HG03025 (cell line): Measurements from ENCODE around the gene GEMIN7.
"Not testable (repeated sequence)": the region's sequence is repeated elsewhere in the genome, so short reads cannot be mapped to it uniquely, and the experiment has no call there.

Experiments
- ATAC-seq: cut with Tn5 transposase; IDR thresholded peaks from one replicate; pipeline ENCODE4 v1.9.1; 2021; ENCODE audit warnings: mild to moderate bottlenecking, moderate library complexity; ENCODE audit not compliant: unreplicated experiment, low FRiP score

GEMIN7 gene

DNA sequence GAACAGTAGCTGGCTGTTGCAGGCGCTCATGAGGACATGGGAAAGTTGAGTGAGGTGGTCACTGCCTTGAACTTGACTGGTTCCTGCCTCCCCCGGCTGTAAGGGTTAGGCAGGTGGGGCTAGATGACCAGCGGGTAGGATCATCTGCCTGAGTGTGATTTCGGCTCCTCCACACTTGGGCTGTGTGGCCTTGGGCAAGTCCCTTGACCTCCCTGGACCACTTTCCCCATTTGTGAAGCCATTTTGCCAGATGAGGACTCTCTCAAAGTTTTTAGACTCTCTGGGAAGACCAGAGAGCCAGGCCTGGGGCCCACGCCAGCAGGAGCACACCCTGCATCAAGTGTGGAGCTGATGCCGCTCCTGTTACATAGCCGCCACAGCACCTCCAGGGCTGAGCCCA is 23.4 kb downstream of the GEMIN7 start:
- no peak for ATAC-seq

DNA sequence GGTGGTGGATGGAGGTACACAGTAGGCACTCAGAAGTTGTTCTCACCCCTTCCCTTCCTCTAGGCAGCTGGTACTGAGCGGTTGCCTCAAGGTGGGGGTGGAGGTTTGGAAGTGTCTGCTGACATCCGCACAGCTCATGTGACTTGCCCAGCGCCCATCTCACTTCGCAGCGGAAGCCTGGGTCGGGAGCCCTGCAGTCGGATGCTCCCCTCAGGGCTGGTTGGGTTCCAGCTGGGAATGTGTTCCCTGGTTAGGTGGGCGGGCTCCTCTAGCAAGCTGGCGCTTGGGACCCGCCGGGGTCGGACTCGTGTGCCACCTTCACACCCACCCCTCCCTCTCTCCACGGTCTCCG is 24.1 kb downstream of the GEMIN7 start:
- ATAC-seq, result no peak

DNA sequence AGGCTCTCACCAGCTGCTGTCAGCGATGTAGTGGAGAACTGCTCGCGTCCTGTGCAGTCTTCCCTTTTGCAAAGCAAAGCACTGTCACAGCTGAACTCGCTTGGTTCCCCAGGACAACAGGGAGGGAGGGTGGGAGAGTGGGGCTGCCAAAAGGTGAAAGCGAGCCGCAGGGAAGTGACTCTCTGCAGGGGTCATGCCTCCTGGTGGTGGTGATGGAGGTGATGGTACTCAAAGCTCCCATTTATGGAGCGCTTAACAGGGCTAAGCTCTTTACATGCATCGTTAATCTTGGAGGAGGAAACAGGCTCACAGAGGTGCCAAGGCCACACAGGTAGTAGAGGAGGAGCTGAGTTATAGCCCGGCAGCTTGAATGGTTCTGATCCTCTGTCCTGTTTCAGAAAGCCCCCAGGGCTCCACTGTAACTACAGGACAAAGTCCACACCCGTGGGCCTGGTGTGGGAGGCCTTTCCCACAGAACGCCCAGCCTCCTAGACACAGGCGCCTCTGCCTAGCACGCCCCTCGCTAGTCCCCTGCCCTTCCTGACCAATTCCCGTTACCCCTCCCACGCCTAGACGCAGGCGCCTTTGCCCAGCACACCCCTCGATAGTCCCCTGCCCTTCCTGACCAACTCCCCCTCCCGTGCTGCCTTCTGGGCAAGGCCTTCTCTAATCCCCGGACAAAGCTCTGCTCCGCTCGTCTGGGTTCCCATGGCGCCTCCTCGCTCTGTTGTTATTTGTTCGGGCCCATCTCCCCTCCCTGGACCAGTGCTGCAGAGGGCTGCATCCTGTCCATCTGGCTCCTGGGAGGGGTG is 24.7 kb downstream of the GEMIN7 start:
- no peak for ATAC-seq

DNA sequence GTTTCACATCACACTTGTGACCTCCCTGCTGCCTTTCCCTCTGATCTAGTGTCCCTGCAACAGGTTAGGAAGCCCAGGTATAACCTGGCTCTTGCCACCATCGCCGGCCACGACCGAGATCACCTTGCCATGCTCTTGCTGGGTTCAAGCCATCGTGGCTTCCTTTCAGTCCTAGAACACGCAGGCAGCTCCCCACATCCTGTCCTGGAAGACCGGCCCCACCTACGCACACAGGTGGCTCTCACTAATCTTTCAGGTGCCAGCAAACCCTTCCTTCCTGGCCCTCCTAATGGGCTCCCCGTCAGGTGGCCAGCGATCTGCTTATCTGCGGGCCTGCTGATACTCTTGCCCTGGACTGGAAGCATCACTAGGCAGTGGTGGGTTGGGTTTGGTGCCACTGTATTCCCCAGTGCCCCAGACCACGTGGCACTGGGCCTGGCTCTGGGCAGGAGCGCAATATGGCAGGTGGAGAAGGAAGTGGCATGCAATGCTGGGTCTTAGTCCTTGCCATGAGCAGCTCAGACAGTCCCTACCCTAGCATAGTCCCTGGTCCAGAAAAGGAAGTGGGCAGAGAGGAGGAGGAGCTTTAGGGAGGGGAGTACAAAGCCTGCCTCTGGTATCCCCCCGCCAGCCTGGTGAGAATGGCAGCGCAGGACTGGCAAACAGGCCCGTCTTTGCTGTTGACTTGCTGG is 25.7 kb downstream of the GEMIN7 start:
- no peak for ATAC-seq

DNA sequence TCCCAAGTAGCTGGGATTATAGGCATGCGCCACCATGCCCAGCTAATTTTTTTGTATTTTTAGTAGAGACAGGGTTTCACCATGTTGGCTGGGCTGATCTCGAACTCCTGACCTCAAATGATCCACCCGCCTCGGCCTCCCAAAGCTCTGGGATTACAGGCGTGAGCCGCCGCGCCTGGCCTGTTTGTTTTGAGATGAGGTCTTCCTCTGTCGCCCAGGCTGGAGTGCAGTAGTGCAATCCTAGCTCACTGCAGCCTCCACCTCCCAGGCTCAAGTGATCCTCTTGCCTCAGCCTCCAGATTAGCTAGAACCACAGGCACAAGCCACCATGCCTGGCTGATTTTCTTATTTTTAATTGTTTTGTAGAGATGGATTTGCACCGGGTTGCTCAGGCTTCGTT is 27.3 kb downstream of the GEMIN7 start:
- not testable (repeated sequence) for ATAC-seq

DNA sequence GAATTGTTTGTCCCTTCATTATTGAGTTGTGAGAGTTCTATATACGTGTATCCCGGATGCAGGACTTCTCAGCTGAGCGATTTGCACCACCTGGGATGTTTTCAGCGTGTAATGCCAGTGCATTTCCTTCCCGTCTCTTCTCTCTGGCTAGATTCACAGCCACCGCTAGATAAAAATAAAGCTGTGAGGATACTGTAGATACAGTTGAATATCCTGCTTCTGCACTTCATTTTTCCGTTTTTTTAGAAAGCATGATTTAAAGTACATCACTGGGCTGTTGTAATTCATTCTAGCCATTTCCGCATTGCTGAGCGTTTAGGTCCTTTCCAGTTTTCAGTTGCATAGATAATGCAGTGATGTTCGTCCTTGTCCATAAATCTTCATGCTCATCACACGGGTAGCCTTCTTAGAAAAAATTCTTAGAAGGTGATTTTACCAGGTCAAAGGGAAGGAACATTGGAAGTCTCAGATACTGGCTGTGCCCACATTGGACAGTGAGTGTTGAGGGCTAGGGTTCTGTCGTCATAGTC is 28.6 kb downstream of the GEMIN7 start:
- ATAC-seq, result no peak

DNA sequence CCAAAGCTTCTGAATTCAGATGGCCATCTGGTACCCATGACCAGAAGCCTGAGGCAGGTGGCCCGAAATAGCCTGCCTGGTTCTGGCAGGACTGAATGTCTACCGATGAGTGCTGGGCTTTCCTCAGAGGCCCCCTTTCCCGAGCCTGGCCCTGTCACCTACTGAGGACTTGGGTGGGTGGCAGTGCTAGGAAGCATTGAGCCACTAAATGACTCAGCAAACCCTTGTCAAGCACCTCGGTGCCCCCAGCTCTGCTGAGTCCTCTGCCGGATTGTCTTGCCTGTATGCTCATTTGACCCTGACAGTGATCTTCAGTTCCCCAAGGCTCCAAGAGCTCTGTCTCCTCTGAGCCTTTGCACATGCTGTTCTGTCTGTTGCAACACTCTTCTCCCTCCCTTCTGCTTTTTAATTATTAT is 31.8 kb downstream of the GEMIN7 start:
- no peak for ATAC-seq

DNA sequence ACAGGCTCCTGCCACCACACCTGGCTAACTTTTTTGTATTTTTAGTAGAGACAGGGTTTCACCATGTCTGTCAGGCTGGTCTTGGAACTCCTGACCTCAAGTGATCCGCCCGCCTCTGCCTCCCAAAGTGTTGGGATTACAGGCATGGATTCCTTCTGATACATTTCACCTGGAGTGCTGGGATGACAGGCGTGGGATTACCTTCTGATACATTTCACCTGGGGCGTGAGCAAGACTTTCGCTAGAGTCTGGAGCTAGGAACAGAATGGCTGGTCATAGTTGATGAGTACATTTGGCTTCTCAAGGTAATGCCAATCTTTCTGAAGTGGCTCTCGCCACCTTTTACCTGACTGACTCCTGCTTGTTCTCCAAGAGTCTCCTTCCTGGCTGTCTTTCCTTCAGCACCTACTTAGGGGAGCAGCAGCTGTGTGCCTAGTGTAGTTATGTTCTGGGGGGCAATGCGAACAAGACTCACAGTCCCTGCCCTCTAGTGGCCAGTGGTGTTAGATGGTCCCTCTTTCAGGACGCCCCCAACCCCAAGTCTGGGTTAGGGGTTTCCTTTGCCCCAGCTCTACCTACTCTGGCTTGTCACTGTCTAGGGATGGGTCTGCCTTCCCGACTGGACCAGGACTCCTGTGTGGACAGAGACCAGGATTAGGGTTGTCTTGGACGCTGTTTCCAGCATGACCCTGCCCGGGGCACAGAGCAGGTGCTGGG is 33.2 kb downstream of the GEMIN7 start:
- ATAC-seq, result no peak

DNA sequence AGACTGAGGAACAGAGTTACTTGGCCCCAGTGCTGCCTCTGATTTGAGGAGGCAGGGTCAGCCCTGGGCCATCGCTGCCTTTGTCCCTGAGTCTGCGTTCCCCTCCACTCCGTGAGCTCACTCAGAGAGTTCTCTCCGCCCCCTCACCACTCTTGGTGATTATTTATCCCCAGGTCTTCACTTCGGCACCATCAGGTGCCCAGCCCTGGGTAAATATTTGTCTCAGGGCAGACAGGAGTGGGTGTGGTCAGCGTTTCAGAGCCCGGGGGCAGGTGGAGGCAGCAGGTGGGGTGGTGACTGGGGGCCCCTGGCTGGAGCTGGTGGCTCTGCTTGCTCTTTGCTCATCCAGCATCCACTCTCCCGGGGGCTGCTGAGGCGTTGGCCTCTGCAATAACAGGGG is 34.6 kb downstream of the GEMIN7 start:
- ATAC-seq, result no peak

DNA sequence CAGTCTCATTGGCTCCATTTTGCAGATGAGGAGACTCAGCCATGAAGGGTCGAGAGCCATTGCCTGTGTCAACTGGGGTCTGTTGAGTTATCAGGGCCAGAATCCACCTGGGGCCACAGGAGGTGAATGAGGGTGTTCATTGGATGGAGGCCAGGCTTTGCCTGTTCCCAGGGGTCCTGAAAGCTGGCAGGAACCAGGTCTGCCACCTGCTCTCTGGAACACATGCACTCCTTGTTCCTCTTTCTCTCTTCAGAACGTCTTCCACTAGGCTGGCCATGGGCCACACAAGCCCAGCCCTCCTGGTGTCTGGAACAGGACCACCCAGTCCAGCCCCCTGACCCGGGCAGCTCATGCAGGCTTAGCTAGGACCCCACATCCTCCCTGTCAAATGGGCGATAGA is 35.1 kb downstream of the GEMIN7 start:
- ATAC-seq, result no peak

DNA sequence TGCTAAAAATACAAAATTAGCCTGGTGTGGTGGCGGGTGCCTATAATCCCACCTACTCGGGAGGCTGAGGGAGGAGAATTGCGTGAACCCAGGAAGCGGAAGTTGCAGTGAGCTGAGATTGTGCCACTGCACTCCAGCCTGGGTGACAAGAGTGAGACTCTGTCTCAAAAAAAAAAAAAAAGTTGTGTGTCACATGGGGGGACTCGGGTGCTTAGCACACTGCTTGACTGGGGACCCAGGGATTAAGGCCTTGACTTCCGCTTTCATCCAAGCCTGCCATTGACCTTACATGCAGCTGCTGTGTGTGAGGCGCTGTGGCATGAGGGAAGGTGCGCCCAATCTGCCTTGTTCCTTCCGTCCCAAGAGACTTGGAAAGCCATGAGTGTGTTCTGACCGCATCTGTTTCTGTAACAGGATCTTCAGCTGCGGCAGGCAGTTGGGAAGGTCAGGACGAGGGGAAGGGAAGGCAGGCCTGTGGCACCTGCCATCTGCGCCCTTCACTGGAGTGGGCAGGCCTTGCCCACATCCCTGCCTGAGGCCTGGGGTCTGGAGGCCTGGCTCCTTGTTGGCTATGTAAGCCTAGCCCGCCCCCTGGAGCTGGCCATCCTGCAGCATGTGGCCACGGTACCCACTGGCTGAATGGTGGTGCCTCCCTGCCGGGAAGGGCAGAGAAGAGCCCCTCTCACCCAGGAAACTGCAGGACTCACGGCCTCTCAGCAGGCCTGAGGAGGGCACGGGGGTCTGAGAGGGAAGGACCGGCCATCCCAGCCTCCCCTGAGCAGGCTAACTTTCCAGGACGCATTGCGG is 37.0 kb downstream of the GEMIN7 start:
- ATAC-seq, result no peak

DNA sequence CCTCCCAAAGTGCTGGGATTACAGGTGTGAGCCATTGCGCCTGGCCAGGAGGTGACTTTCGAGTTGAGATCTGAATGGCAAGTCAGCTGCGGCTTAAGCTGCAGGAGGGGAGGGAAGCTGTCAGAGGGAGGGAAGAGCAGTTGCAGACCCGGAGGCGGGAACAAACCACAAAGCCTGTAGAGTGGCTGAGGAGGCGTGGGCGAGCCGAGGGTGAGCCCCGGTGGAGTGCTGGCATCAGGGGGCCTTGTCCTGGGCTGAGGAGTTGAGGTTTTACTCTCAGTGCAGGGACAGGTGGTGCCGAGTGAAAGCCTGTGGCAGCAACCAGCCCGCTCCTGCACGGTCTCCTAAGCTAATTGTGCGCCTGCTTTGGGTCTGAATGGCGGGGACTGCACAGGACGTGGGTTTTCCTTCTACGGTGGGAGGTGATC is 38.1 kb downstream of the GEMIN7 start:
- ATAC-seq, result no peak

DNA sequence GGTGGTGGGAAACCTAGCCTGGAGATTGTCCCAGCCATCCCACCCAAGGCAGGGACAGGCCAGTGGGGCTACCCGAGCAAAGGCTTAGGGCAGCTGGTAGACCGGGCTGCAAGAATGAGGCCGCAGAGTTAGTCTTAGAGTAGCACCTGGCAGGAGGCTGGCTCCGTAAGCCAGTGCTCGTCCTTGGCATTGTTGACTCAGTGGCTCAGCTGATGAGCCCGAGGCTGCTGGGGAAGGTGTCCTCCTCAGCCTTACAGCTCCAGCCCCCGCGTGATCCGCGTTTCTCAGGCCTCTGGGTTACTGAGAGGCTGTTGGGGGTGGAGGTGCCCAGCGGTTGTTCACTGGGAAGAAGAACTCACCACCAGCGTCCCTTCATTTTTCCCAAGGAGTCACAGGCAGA is 38.6 kb downstream of the GEMIN7 start:
- ATAC-seq, result no peak

DNA sequence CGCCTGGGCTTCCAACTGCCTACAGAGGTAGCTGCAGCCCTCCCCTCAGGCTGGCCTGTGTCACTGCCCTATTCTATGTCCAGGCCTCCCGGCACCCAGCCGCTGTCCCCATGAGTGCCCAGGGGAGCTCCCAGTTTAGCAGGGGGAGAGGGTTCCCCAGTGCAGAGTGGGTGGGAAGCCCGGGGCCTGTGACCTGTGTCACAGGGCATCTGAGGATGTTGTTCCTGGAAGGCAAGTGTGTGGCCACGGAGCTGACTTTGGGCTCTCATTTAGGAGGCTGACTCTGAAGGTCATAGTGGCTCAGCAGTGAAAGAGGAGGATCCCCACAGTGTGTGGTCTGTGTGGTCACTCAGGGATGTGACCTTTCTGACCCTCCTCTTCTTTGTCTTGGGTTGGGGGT is 39.0 kb downstream of the GEMIN7 start:
- no peak for ATAC-seq

DNA sequence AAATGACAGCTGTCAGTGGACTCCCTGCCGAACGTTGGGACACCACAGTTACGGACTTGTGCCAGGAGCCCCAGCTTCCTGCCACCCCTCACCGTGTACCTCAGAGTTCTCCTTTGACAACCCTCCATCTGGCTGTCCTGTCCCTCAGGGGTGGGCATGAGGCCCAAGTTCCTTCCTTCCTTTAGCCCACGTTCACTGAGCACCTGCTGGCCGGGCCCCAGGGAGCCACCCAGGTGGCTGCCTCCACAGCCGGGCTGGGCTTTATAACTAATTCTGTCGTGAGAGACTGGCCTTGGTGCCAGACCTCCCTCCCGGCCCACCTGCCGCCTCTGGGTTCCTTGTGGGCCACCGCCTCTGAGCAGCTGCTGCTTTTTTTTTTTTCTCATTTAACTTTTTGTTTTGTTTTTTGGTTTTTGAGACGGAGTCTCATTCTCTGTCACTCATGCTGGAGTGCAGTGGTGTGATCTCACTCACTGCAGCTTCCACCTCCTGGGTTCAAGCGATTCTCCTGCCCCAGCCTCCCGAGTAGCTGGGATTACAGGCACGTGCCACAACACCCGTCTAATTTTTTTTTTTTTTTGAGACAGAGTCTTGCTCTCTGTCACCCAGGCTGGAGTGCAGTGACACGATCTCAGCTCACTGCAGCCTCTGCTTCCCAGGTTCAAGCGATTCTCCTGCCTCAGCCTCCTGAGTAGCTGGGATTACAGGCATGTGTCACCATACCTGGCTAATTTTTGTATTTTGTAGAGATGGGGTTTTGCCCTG is 39.7 kb downstream of the GEMIN7 start:
- not testable (repeated sequence) for ATAC-seq

DNA sequence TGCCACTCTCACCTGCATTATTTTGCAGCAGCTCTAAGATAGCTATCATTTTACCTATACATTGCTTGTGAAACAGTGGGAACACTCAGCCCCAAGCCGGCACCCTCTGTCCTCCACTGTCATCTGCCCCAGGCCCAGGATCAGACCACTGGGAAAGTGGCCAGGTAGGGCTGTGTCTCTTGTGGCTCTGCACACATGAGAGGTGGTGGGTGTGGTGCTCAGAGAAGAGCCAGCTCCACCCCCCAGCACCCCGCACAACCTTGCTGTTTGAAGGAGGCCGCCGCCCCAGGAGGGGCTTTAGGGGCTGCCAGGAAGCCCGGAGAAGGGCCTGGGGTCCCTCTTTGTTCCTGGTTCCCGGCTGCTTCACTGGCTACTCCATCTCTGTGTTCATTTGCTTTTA is 40.5 kb downstream of the GEMIN7 start:
- ATAC-seq, result no peak

DNA sequence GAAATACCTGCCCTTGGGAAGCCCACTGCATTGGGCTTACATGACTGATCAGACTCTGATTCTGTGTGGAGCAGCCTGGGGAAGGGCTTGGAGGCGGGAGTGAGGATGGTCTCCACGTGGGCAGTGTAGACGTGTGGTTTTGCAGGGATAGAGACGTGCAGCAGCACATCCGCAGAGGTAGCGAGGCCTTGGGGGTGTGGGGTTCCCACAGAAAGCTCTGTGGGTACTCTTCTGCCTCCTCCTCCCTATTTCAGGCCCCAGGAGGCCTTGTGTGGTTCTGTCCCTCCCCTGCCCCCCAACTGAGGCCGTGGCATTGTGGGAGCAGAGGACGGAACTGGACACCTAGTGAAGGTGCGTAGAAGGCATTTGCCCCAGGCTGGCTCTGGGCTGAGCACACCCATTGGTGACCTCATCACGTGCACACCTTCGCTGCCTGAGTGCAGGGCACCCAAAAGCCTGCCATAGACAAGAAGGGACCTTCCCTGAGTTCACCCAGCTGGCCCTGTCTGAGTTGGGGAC is 42.8 kb downstream of the GEMIN7 start:
- ATAC-seq, result no peak

DNA sequence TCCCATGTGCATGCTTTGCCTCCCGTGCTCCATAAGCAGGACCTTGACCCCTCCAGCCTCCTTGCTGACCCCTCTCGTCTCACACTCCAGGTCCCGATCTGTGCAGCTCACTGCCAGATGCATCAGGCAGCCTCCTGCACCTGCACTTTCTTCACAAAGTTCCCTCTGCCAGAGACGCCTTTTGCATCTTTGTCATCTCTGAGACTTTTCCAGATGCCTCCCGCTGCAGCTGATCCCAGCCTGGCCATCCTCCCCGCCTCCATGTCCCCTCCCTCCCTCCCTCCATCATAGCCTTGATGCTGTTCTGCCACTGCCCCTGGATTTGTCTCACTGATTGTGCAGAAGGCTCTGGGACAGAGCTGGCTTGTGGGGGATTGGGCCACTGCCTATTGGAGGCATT is 43.8 kb downstream of the GEMIN7 start:
- ATAC-seq, result no peak

DNA sequence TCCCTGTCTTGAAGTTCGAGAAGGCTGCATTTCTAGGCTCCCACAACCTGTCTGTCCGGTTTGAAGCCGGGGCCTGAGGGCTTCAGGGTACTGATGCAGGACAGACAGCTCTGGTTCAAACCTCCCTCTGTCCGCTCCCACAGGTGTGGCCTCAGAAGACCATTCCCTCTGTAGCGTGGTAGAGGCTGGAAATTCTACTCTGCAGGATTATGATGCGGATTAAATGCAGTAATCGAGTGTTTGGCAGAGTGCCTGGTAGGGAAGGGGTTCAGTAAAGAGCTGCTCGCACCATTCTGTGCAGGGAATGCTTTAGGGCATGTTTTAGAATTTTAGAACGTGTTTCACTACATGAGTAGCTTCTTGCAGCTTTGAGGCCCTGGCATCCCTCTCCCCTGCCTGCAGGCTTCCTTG is 44.4 kb downstream of the GEMIN7 start:
- no peak for ATAC-seq

DNA sequence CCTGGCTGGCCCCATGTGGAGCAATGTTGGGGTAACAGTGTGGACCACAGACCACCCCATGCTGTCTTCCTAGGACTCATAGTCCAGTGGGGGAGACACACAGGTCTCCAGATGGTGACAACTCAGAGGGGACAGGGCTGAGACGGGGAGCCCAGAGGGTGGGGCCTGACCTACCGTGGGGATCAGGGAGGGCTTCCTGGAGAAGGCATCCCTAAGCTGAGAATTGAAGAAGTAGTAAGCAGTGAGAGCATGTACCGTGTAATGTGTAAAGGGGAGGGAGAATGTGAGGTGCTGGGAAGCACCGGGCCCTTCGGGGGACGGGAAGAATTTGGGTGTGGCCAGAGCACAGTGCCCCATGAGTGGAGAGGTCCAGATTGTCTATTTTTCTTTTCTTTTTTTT is 45.0 kb downstream of the GEMIN7 start:
- ATAC-seq, result no peak
